GM12878 (cell line): Measurements from ENCODE around the gene UBR2. TPM values are rescaled to one million over a fixed set of nuclear protein-coding genes. Genes with fewer than 3 reads are reported as not detected.

Experiments used
- ATAC-seq: fragments of 200-7000 bp; cut with Tn5 transposase; 3 replicates; pipeline ENCODE4 v1.9.1; 2020; ENCODE audit warnings: mild to moderate bottlenecking, moderate library complexity
- BruUV-seq: library from RNA; stranded (reverse); fragments of 400-500 nt; replicated peaks from 2 replicates; lab custom pipeline; 2021; lab: Mats Ljungman, UMichigan
- CTCF ChIA-PET: fragments of 300-600 bp; sonication (Branson Sonifier 250); formaldehyde crosslinking; extraction: SDS; loops from one replicate; lab custom pipeline; 2021; ENCODE audit warnings: inconsistent platforms; lab: Yijun Ruan, JAX
- POLR2A ChIA-PET: fragments of 350-600 bp; formaldehyde crosslinking; extraction: SDS; loops from one replicate; lab custom pipeline; 2021; ENCODE audit warnings: inconsistent platforms; lab: Charles Lee
- RAD21 ChIA-PET: fragments of 300-600 bp; sonication (Branson Sonifier 250); formaldehyde crosslinking; loops from one replicate; lab custom pipeline; 2023; ENCODE audit warnings: antibody characterized with exemption; ENCODE audit not compliant: unreplicated experiment; lab: Charles Lee
- SMC1A ChIA-PET: fragments of 300-600 bp; sonication (Branson Sonifier 250); formaldehyde crosslinking; loops from one replicate; lab custom pipeline; 2023; ENCODE audit not compliant: unreplicated experiment, uncharacterized antibody; lab: Charles Lee
- DNase-seq: peaks from one replicate; pipeline ENCODE4 v3.0.0-alpha.2; 2011; ENCODE audit warnings: low read depth, low spot score
- FAIRE-seq: peaks from 3 replicates; lab custom pipeline; 2011; peaks lifted over from hg19 to GRCh38; lab: Jason Lieb, UNC
- H2AFZ ChIP-seq: 2 replicates; pipeline ENCODE4 v1.6.0; 2011; ENCODE audit warnings: low read depth, low read length, control low read depth; ENCODE audit not compliant: control insufficient read depth
- H3K27ac ChIP-seq: 2 replicates; pipeline ENCODE4 v1.5.1; 2011; ENCODE audit warnings: control low read depth; ENCODE audit not compliant: control insufficient read depth, insufficient read depth
- H3K27me3 ChIP-seq, 2 experiments: replicated peaks in 1 of 2; 2 replicates each; pipeline versions ENCODE4 v1.6.0 to v1.6.1; 2011; ENCODE audit warnings: low read length in 1 of 2; ENCODE audit not compliant: control insufficient read depth in 2 of 2, insufficient read depth in 2 of 2
- H3K36me3 ChIP-seq, 2 experiments: 2 replicates each; pipeline ENCODE4 v1.5.1; 2011; ENCODE audit warnings: low read length in 1 of 2; ENCODE audit not compliant: control insufficient read depth in 2 of 2, insufficient read depth in 2 of 2
- H3K4me1 ChIP-seq: 2 replicates; pipeline ENCODE4 v1.6.1; 2011; ENCODE audit warnings: mild to moderate bottlenecking, low read length, moderate library complexity, mixed read lengths; ENCODE audit not compliant: control insufficient read depth, insufficient read depth
- H3K4me2 ChIP-seq: 2 replicates; pipeline ENCODE4 v1.6.0; 2011; ENCODE audit warnings: control low read depth; ENCODE audit not compliant: control insufficient read depth, insufficient read depth
- H3K4me3 ChIP-seq: fragments of 200-600 bp; sonication (generic); 2 replicates; pipeline ENCODE4 v1.5.1; 2016
- H3K79me2 ChIP-seq: 2 replicates; pipeline ENCODE4 v1.6.0; 2011; ENCODE audit warnings: low read length; ENCODE audit not compliant: control insufficient read depth, insufficient read depth
- H3K9ac ChIP-seq: 2 replicates; pipeline ENCODE4 v1.8.0; 2011; ENCODE audit warnings: low read length, control low read depth, mixed read lengths; ENCODE audit not compliant: control insufficient read depth, insufficient read depth
- H3K9me3 ChIP-seq: replicated peaks from 3 replicates; pipeline ENCODE4 v1.5.1; 2011; ENCODE audit warnings: mild to moderate bottlenecking, low read length; ENCODE audit not compliant: control insufficient read depth, insufficient read depth
- H4K20me1 ChIP-seq: 2 replicates; pipeline ENCODE4 v1.6.0; 2011; ENCODE audit not compliant: control insufficient read depth, insufficient read depth
- ASH2L ChIP-seq: fragments of 300-600, 200-600 bp; sonication (generic); IDR thresholded peaks from 2 replicates; pipeline ENCODE4 v1.6.1; 2017; ENCODE audit warnings: low read depth, mild to moderate bottlenecking, borderline replicate concordance
- CBX3 ChIP-seq: fragments of 200-600 bp; sonication (generic); IDR thresholded peaks from 2 replicates; pipeline ENCODE4 v1.6.1; 2016; ENCODE audit warnings: low read depth, borderline replicate concordance
- FOXK2 ChIP-seq: fragments of 450-650 bp; IDR thresholded peaks from 2 replicates; pipeline ENCODE4 v1.6.1; 2017; ENCODE audit warnings: mild to moderate bottlenecking, moderate library complexity
- IKZF2 ChIP-seq, 2 experiments: fragments of 450-650 bp; IDR thresholded peaks; 2 replicates each; pipeline ENCODE4 v1.6.1; 2017; ENCODE audit warnings: mild to moderate bottlenecking in 2 of 2, moderate library complexity in 2 of 2
- PKNOX1 ChIP-seq: fragments of 450-650 bp; IDR thresholded peaks from 2 replicates; pipeline ENCODE4 v1.6.1; 2016; ENCODE audit warnings: mild to moderate bottlenecking
- RELA ChIP-seq: fragments of 450-650 bp; IDR thresholded peaks from 2 replicates; pipeline ENCODE4 v1.8.0; 2014; ENCODE audit warnings: borderline replicate concordance; ENCODE audit not compliant: partially characterized antibody
- SIN3A ChIP-seq: IDR thresholded peaks from 2 replicates; pipeline ENCODE4 v1.6.1; 2012; ENCODE audit warnings: low read depth, low read length, improper control_type of control experiment
- SMAD5 ChIP-seq: IDR thresholded peaks from 2 replicates; pipeline ENCODE4 v1.6.1; 2016; ENCODE audit warnings: antibody characterized with exemption, low read depth
- SREBF2 ChIP-seq: IDR thresholded peaks from 2 replicates; pipeline ENCODE4 v1.6.1; 2012; ENCODE audit warnings: mild to moderate bottlenecking, low read length
- WRNIP1 ChIP-seq: IDR thresholded peaks from 2 replicates; pipeline ENCODE4 v1.6.1; 2011; ENCODE audit warnings: low read depth, low read length, improper control_type of control experiment, borderline replicate concordance
- ZNF24 ChIP-seq: fragments of 450-650 bp; IDR thresholded peaks from 2 replicates; pipeline ENCODE4 v1.6.1; 2017; ENCODE audit warnings: antibody characterized with exemption, mild to moderate bottlenecking
- WGBS: methylation state at CpG from one replicate; pipeline ENCODE4 v1.1.6; 2016; ENCODE audit warnings: low lambda C conversion rate; ENCODE audit not compliant: insufficient replicate concordance, insufficient coverage; ENCODE audit errors: missing lambda C conversion rate; 5-methylcytosine and 5-hydroxymethylcytosine counted together
- in situ Hi-C: fragments of 300-500 bp; cut with MboI; formaldehyde crosslinking; loops from 9 replicates; pipeline ENCODE4 v1.14.3; 2018; ENCODE audit warnings: mixed read lengths
- intact Hi-C: fragments of 100-400 bp; cut with micrococcal nuclease; formaldehyde crosslinking; loops from one replicate; pipeline ENCODE4 v1.14.2; 2022; ENCODE audit not compliant: unreplicated experiment
- polyA plus RNA-seq, 11 experiments: library from polyadenylated mRNA; depleted of rRNA in 4 of 11; unstranded in 6 of 11; stranded (reverse) in 5 of 11; fragments of >200 nt; fragmentation: Nextera tagmentation in 4 of 11; fragmentation: Illumina TruSeq in 1 of 11; extraction: Ambion mirVana in 4 of 11; extraction: Trizol in 1 of 11; gene quantifications; 1 replicate in 1 of 11; 2 replicates in 10 of 11; pipeline versions ENCODE4 v1.2.1 to v1.2.3, GENCODE V29; 2011 to 2016; ENCODE audit warnings: inconsistent platforms in 2 of 11, missing spikeins in 2 of 11, low read depth in 1 of 11
- total RNA-seq, 4 experiments: library from RNA; depleted of rRNA in 3 of 4; stranded (reverse); fragments of >200 nt in 3 of 4; fragmentation: Illumina TruSeq in 1 of 4; extraction: Trizol in 1 of 4; gene quantifications; 2 replicates each; pipeline versions ENCODE4 v1.2.1 to v1.2.3, GENCODE V29; 2013 to 2021

The UBR2 gene
- total and polyA plus RNA-seq, 10 of the 15 experiments (the other 5 are each of a cell fraction or from before 2014, with no cell fraction given) = 2.3 to 18.4 (median 9.6) TPM

- TF ChIP-seq ZNF24 (no peak), FOXK2 (no peak), IKZF2 (IDR thresholded peaks at IDR 0.05) (no peak), SIN3A (no peak), PKNOX1 (no peak), ASH2L (no peak), SMAD5 (no peak), WRNIP1 (no peak), RELA (no peak), CBX3 (no peak), SREBF2 (no peak)
- Histone ChIP-seq H3K4me3 (no peak overlapping the region), H4K20me1 (no peaks in the 10 kb centered on the region), H3K27ac (no peak overlapping the region), H3K36me3 (peaks cover 1 to 2% of the 10 kb centered on the region in 2 experiments; a peak in 3 of 4 replicates), H3K79me2 (no peaks in the 10 kb centered on the region), H3K4me2 (no peak overlapping the region), H3K9ac (no peak overlapping the region), H3K9me3 (no peaks in the 10 kb centered on the region), H2AFZ (no peak overlapping the region), H3K4me1 (no peaks in the 10 kb centered on the region), H3K27me3 (no peaks in the 10 kb centered on the region)
- 98% methylated on average over 5 of the region's 5 CpGs for WGBS
- POLR2A ChIA-PET = no interaction called here
- DNase-seq (no peak), ATAC-seq (no peak), FAIRE-seq (no peak)
- no TSS peak for BruUV-seq
- in situ Hi-C loops = no loop called here
- intact Hi-C loops = no loop called here
- SMC1A ChIA-PET = no interaction called here
- RAD21 ChIA-PET = no interaction called here
- CTCF ChIA-PET = no interaction called here
Measured at GRCh38 chr6:42642794-42643193, 79.0 kb downstream of the UBR2 start.
